Trophoblast cell (in vitro differentiated cells and primary cell): Measurements from ENCODE around the gene AK3.

Experiments
- DNase-seq, 2 donors: peaks; one replicate each; pipeline ENCODE4 v3.0.0-alpha.2; 2016
- H2AFZ ChIP-seq: 2 replicates; pipeline ENCODE4 v1.6.1; 2013; ENCODE audit warnings: low read length, moderate library complexity, mild to moderate bottlenecking; ENCODE audit not compliant: insufficient read depth, poor library complexity
- H2AK5ac ChIP-seq: 2 replicates; pipeline ENCODE4 v1.6.1; 2013; ENCODE audit warnings: mild to moderate bottlenecking, low read length
- H2BK120ac ChIP-seq: 2 replicates; pipeline ENCODE4 v1.6.1; 2013; ENCODE audit warnings: low read length, mild to moderate bottlenecking, moderate library complexity; ENCODE audit not compliant: insufficient read depth, poor library complexity
- H2BK12ac ChIP-seq: 2 replicates; pipeline ENCODE4 v1.6.1; 2013; ENCODE audit warnings: mild to moderate bottlenecking, low read length, moderate library complexity
- H2BK5ac ChIP-seq: 2 replicates; pipeline ENCODE4 v1.6.1; 2013; ENCODE audit warnings: low read length, low read depth, moderate library complexity, mild to moderate bottlenecking; ENCODE audit not compliant: poor library complexity
- H3K14ac ChIP-seq: 2 replicates; pipeline ENCODE4 v1.6.1; 2013; ENCODE audit warnings: mild to moderate bottlenecking, low read length
- H3K18ac ChIP-seq: 2 replicates; pipeline ENCODE4 v1.6.1; 2013; ENCODE audit warnings: mild to moderate bottlenecking, low read length
- H3K23ac ChIP-seq: 2 replicates; pipeline ENCODE4 v1.6.1; 2013; ENCODE audit warnings: low read length
- H3K27ac ChIP-seq: 2 replicates; pipeline ENCODE4 v1.5.1; 2013; ENCODE audit warnings: low read depth, mild to moderate bottlenecking, inconsistent platforms, low read length, moderate library complexity
- H3K27me3 ChIP-seq: 2 replicates; pipeline ENCODE4 v1.6.1; 2013; ENCODE audit warnings: inconsistent platforms, mild to moderate bottlenecking, low read length, moderate library complexity; ENCODE audit not compliant: insufficient read depth
- H3K36me3 ChIP-seq, 2 experiments: 1 replicate in 1 of 2; 2 replicates in 1 of 2; pipeline ENCODE4 v1.6.1; 2013; ENCODE audit warnings: low read length in 2 of 2, mild to moderate bottlenecking in 2 of 2, moderate library complexity in 1 of 2; ENCODE audit not compliant: insufficient read depth in 2 of 2, control insufficient read depth in 1 of 2
- H3K4ac ChIP-seq: 2 replicates; pipeline ENCODE4 v1.6.1; 2013; ENCODE audit warnings: low read depth, mild to moderate bottlenecking, low read length, moderate library complexity
- H3K4me1 ChIP-seq, 2 experiments: 1 replicate in 1 of 2; 2 replicates in 1 of 2; pipeline ENCODE4 v1.6.1; 2013; ENCODE audit warnings: low read length in 2 of 2, mild to moderate bottlenecking in 2 of 2, moderate library complexity in 1 of 2; ENCODE audit not compliant: insufficient read depth in 2 of 2, control insufficient read depth in 1 of 2
- H3K4me2 ChIP-seq: 2 replicates; pipeline ENCODE4 v1.6.1; 2013; ENCODE audit warnings: inconsistent platforms, mild to moderate bottlenecking, low read length, moderate library complexity
- H3K4me3 ChIP-seq: 2 replicates; pipeline ENCODE4 v1.5.1; 2013; ENCODE audit warnings: mild to moderate bottlenecking, low read depth, low read length, inconsistent platforms
- H3K79me1 ChIP-seq: one replicate; pipeline ENCODE4 v1.6.1; 2013; ENCODE audit warnings: low read length
- H3K79me2 ChIP-seq: 2 replicates; pipeline ENCODE4 v1.6.1; 2013; ENCODE audit warnings: low read length, mild to moderate bottlenecking; ENCODE audit not compliant: control insufficient read depth, insufficient read depth, poor library complexity
- H3K9ac ChIP-seq: 2 replicates; pipeline ENCODE4 v1.6.1; 2013; ENCODE audit warnings: mild to moderate bottlenecking, low read length
- H3K9me3 ChIP-seq: 2 replicates; pipeline ENCODE4 v1.6.1; 2013; ENCODE audit warnings: low read depth, mild to moderate bottlenecking, control low read depth, inconsistent platforms, low read length; ENCODE audit not compliant: insufficient read depth
- H4K12ac ChIP-seq: 2 replicates; pipeline ENCODE4 v1.6.1; 2013; ENCODE audit warnings: low read depth, mild to moderate bottlenecking, low read length, moderate library complexity
- H4K8ac ChIP-seq: 2 replicates; pipeline ENCODE4 v1.6.1; 2013; ENCODE audit warnings: low read depth, mild to moderate bottlenecking, low read length, moderate library complexity
- H4K91ac ChIP-seq: one replicate; pipeline ENCODE4 v1.6.1; 2013; ENCODE audit warnings: low read depth, mild to moderate bottlenecking, low read length, moderate library complexity
- WGBS: extraction: QIAGEN DNeasy Blood & Tissue Kit; methylation state at CpG from one replicate; pipeline ENCODE4 v1.1.7; 2013; ENCODE audit warnings: missing lambda C conversion rate; ENCODE audit not compliant: insufficient read length, insufficient coverage; ENCODE audit errors: extremely low coverage; 5-methylcytosine and 5-hydroxymethylcytosine counted together

AK3 gene

DNA sequence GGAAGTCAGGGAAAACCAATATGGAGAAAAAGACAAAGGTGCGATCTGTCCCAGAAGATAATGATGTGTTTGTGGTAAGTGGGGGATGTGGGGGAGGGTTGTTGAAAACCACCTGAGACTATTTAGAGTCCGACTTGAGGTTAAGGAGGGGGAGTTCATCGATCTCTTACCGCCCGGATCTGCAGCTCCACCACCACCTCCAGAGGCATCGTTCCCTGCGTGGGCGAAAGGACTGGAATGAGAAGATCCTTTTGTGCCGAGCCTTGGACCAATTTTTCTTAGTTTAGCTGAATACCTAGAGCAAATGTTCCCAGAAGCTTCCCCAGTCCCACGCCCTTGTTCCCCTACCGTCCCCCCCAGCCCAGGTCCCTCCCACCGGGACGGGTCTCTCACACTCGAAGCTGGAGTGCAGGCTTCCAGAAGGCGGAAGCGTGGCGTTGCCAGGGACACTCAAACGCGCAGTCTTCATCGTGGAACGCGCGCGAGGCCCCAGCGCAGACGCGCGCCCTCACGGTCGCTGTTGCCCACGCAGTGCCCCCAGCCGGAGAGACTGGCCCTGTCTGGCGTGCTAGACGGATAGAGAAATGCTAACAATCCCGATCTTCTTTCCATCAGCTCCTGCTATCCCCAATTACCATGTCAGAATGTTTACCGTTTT lies 74.8 kb downstream of the AK3 start, which contains the start of gene SPATA6L:
Gene SPATA6L (minus strand): TSS at position 439 of the 658 bp plus-strand sequence. CDS start 230 bp downstream, at position 209.
- peak within 1 kb of the TSS; percentile 37 for H4K8ac ChIP-seq
- no peaks in the 10 kb centered on the region for H3K36me3 ChIP-seq
- peak within 1 kb of the TSS; percentile 79 for H3K18ac ChIP-seq
- no peak within 1 kb of the TSS for H2AK5ac ChIP-seq
- no peaks in the 10 kb centered on the region for H3K27me3 ChIP-seq
- peak within 1 kb of the TSS; percentile 57 for H3K14ac ChIP-seq
- peaks cover 7 to 8% of the 10 kb centered on the region in 2 experiments for H3K4me1 ChIP-seq
- peak; percentile 26 to 61 for DNase-seq
- H2AFZ ChIP-seq = peak within 1 kb of the TSS; percentile 52
- peak within 1 kb of the TSS; percentile 33 for H3K4me3 ChIP-seq
- H3K4me2 ChIP-seq = peak within 1 kb of the TSS; percentile 77
- peak within 1 kb of the TSS; percentile 11 for H2BK120ac ChIP-seq
- H3K27ac ChIP-seq = no peak within 1 kb of the TSS
- peak within 1 kb of the TSS; percentile 8 for H4K91ac ChIP-seq
- peaks cover 5% of the 10 kb centered on the region for H3K79me1 ChIP-seq
- H3K4ac ChIP-seq = no peak within 1 kb of the TSS
- no CpG with 5 or more reads among the region's 36 CpGs for WGBS
- no peak within 1 kb of the TSS for H3K23ac ChIP-seq
- H3K9ac ChIP-seq = peak within 1 kb of the TSS; percentile 46
- H4K12ac ChIP-seq = peak within 1 kb of the TSS; percentile 69
- peaks cover 6% of the 10 kb centered on the region for H3K79me2 ChIP-seq
- no peaks in the 10 kb centered on the region for H3K9me3 ChIP-seq
- H2BK12ac ChIP-seq = peak within 1 kb of the TSS; percentile 24
- H2BK5ac ChIP-seq = no peak within 1 kb of the TSS

DNA sequence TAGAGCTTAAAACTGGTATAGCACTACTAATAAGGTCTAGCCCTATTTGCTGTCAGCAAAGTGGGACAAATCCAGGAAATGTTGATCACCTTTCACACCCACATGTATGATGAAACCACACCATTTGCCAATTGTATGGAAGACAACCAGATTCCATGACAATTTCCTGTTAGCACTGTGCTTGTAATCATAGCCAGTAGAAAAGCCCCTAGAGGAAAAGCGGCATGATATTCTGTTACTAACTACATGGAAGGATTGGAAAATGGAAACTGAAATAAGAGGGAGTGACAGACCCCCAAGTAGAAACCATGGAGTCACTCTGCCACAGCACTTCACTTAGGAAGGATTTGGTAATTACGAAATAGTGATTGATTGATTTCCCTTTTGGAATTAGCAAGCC lies 75.6 kb downstream of the AK3 start:
- no peak overlapping the region for H3K27ac ChIP-seq
- no peak overlapping the region for H3K18ac ChIP-seq
- H4K91ac ChIP-seq = no peak overlapping the region
- no peak overlapping the region for H2BK120ac ChIP-seq
- no peak overlapping the region for H2AFZ ChIP-seq
- no peak overlapping the region for H3K14ac ChIP-seq
- H3K9ac ChIP-seq = no peak overlapping the region
- no peak overlapping the region for H2AK5ac ChIP-seq
- H2BK12ac ChIP-seq = no peak overlapping the region
- H3K4me1 ChIP-seq = peaks cover 7 to 8% of the 10 kb centered on the region in 2 experiments
- H4K12ac ChIP-seq = no peak overlapping the region
- H3K9me3 ChIP-seq = no peaks in the 10 kb centered on the region
- peaks cover 5% of the 10 kb centered on the region for H3K79me1 ChIP-seq
- no peak overlapping the region for H3K4me3 ChIP-seq
- H3K79me2 ChIP-seq = peaks cover 6% of the 10 kb centered on the region
- WGBS = no CpG with 5 or more reads among the region's 2 CpGs
- H2BK5ac ChIP-seq = no peak overlapping the region
- DNase-seq = peak in 1 of 2 donors; percentile 8
- H3K27me3 ChIP-seq = no peaks in the 10 kb centered on the region
- H3K4me2 ChIP-seq = no peak overlapping the region
- no peaks in the 10 kb centered on the region for H3K36me3 ChIP-seq
- H3K4ac ChIP-seq = no peak overlapping the region
- H4K8ac ChIP-seq = no peak overlapping the region
- H3K23ac ChIP-seq = no peak overlapping the region

DNA sequence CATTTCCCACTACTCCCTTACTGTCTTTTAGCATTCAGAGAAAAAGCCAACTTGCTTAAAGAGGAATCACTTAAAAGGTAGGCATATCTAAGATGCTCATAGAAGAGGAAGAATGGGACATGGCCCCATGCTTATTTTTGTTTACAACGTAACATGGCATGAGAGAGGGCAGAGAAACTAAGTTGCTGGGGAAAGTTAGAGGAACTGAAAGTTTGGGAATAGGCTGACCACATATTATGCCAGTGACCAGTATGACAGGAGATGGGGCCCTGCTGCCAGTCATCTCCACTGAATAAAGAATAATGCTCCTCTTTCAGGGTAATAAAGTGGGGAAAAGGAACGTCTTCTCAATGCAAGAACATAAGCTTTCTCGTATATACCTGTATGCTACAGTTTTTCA lies 77.0 kb downstream of the AK3 start:
- no peak overlapping the region for H2BK12ac ChIP-seq
- no peak overlapping the region for H2AFZ ChIP-seq
- H3K14ac ChIP-seq = no peak overlapping the region
- H3K9ac ChIP-seq = no peak overlapping the region
- peaks cover 7 to 8% of the 10 kb centered on the region in 2 experiments for H3K4me1 ChIP-seq
- peak in 1 of 2 donors; percentile 11 for DNase-seq
- no peak overlapping the region for H4K91ac ChIP-seq
- H3K36me3 ChIP-seq = no peaks in the 10 kb centered on the region
- H3K23ac ChIP-seq = no peak overlapping the region
- no peak overlapping the region for H3K4me3 ChIP-seq
- H3K4ac ChIP-seq = no peak overlapping the region
- no peak overlapping the region for H2BK120ac ChIP-seq
- no peaks in the 10 kb centered on the region for H3K9me3 ChIP-seq
- no peak overlapping the region for H2BK5ac ChIP-seq
- peaks cover 5% of the 10 kb centered on the region for H3K79me1 ChIP-seq
- no peak overlapping the region for H3K18ac ChIP-seq
- H4K12ac ChIP-seq = no peak overlapping the region
- H3K79me2 ChIP-seq = peaks cover 6% of the 10 kb centered on the region
- WGBS = no CpG with 5 or more reads among the region's 3 CpGs
- H3K27ac ChIP-seq = no peak overlapping the region
- H2AK5ac ChIP-seq = no peak overlapping the region
- no peak overlapping the region for H3K4me2 ChIP-seq
- no peak overlapping the region for H4K8ac ChIP-seq
- H3K27me3 ChIP-seq = no peaks in the 10 kb centered on the region

DNA sequence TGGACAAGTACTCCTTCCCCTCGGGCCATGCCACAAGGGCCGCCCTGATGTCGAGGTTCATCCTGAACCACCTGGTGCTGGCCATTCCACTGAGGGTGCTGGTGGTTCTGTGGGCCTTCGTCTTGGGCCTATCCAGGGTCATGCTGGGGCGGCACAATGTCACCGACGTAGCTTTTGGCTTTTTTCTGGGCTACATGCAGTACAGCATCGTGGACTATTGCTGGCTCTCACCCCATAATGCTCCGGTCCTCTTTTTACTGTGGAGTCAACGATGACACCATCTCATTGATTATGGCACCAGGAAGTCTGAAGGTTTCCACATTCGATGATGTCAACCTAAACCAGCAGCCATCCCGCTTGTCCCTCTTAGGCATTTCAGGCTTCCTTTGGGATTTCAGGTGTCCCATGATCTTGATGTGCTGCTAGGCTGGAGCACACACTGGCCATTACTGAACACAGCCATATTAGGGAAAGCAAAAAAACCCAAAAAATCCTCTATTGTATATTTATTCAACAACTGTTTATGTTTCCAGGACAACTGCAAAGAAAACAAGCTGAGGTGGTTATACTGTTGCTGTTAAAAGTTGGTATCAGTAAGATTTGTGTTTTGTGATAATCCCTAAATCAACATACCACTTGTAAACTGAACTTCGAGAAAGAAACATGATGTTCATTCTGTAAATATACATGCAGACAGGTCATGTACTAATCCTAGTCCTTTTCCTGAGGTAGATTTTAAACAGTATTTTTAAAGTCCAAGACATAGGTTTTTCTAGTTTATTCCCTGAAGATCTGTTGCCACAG lies 77.8 kb downstream of the AK3 start:
- WGBS = no CpG with 5 or more reads among the region's 13 CpGs

More for the DNA sequence above, 77.8 kb downstream of the AK3 start:
- peak overlapping the region; percentile 84 for H2AFZ ChIP-seq
- no peak overlapping the region for H3K4ac ChIP-seq
- no peak overlapping the region for H2BK120ac ChIP-seq
- H3K23ac ChIP-seq = no peak overlapping the region
- no peak overlapping the region for H3K9ac ChIP-seq
- H3K4me3 ChIP-seq = peak overlapping the region; percentile 96
- no peak overlapping the region for H3K14ac ChIP-seq
- peak; percentile 54 to 97 for DNase-seq
- H3K4me2 ChIP-seq = peak overlapping the region; percentile 81
- H3K79me2 ChIP-seq = peaks cover 6% of the 10 kb centered on the region
- peak overlapping the region; percentile 39 for H4K8ac ChIP-seq
- no peaks in the 10 kb centered on the region for H3K9me3 ChIP-seq
- no peak overlapping the region for H3K27ac ChIP-seq
- H3K36me3 ChIP-seq = no peaks in the 10 kb centered on the region
- H3K4me1 ChIP-seq = peaks cover 7 to 8% of the 10 kb centered on the region in 2 experiments
- no peak overlapping the region for H2AK5ac ChIP-seq
- peaks cover 5% of the 10 kb centered on the region for H3K79me1 ChIP-seq
- H3K18ac ChIP-seq = no peak overlapping the region
- H3K27me3 ChIP-seq = no peaks in the 10 kb centered on the region
- H2BK12ac ChIP-seq = no peak overlapping the region
- H2BK5ac ChIP-seq = no peak overlapping the region
- no peak overlapping the region for H4K12ac ChIP-seq
- H4K91ac ChIP-seq = peak overlapping the region; percentile 28
